Activated CD8-positive, alpha-beta T cell treated with anti-CD3 and anti-CD28 coated beads, Interleukin-2, amount 10 ng/mL, durations not matched to agents 7 days and 5 days (primary cell): ENCODE data around the gene INPP5B. TPM values are rescaled to one million over a fixed set of nuclear protein-coding genes. Genes with fewer than 3 reads are reported as not detected.
A peak's percentile ranks its signal among the peaks of the same experiment; 100 is the strongest.
"Not testable (repeated sequence)": the region's sequence is repeated elsewhere in the genome, so short reads cannot be mapped to it uniquely, and the experiment has no call there.

Source experiments
- ATAC-seq: fragments of 150-1000 bp; cut with Tn5 transposase; one replicate; pipeline ENCODE4 v1.10.0; 2021; ENCODE audit warnings: moderate library complexity
- CTCF ChIA-PET: fragments of 350-600 bp; sonication (Branson Sonifier 250); formaldehyde crosslinking; loops from one replicate; lab custom pipeline; 2021; ENCODE audit warnings: antibody characterized with exemption; lab: Charles Lee
- POLR2A ChIA-PET: fragments of 350-600 bp; sonication (Branson Sonifier 250); formaldehyde crosslinking; loops from one replicate; lab custom pipeline; 2021; ENCODE audit warnings: antibody characterized with exemption; lab: Charles Lee
- DNase-seq: peaks from one replicate; pipeline ENCODE4 v3.0.0-alpha.2; 2020
- H3K27ac Mint-ChIP-seq: one replicate; pipeline ENCODE4 v1.8.0; 2021; ENCODE audit warnings: mild to moderate bottlenecking, mixed read lengths
- H3K27me3 Mint-ChIP-seq: one replicate; pipeline ENCODE4 v1.8.0; 2021; ENCODE audit warnings: low read depth, mixed read lengths
- H3K36me3 Mint-ChIP-seq: one replicate; pipeline ENCODE4 v1.8.0; 2021; ENCODE audit warnings: low read depth, mixed read lengths
- H3K4me1 Mint-ChIP-seq: one replicate; pipeline ENCODE4 v1.8.0; 2021; ENCODE audit warnings: low read depth, mixed read lengths
- H3K4me3 Mint-ChIP-seq: one replicate; pipeline ENCODE4 v1.8.0; 2021; ENCODE audit warnings: mild to moderate bottlenecking, mixed read lengths
- H3K9me3 Mint-ChIP-seq: one replicate; pipeline ENCODE4 v1.8.0; 2022; ENCODE audit warnings: mixed read lengths; ENCODE audit not compliant: insufficient read depth
- total RNA-seq, 2 experiments: library from RNA; stranded (reverse); gene quantifications; one replicate each; pipeline ENCODE4 v1.2.3, GENCODE V29; 2021

INPP5B gene
- total RNA-seq, 2 experiments from 2014 or later, result 40.2 to 41.1 TPM

- H3K4me1 Mint-ChIP-seq, result peaks cover 52% of the 10 kb centered on the region
- CTCF ChIA-PET, result interaction anchor here (1.0 to 3.3 kb wide), 5 partner anchors 29 to 71 kb away, joined by 3 to 14 read pairs (median 4); partner anchors contain the start of genes MTF1 and SF3A3
- ATAC-seq, result peak; percentile 43
- no peaks in the 10 kb centered on the region for H3K9me3 Mint-ChIP-seq
- H3K4me3 Mint-ChIP-seq, result peak overlapping the region; percentile 91
- H3K36me3 Mint-ChIP-seq, result peaks cover 42% of the 10 kb centered on the region
- peak overlapping the region; percentile 78 for H3K27ac Mint-ChIP-seq
- H3K27me3 Mint-ChIP-seq, result no peaks in the 10 kb centered on the region
- peak; percentile 71 for DNase-seq
- POLR2A ChIA-PET, result interaction anchor here (1.2 to 2.4 kb wide), 5 partner anchors 8 to 122 kb away, joined by 3 to 11 read pairs (median 6); partner anchors contain the start of genes C1orf122, INPP5B and YRDC
Observed at GRCh38 chr1:37930246-37931101, 16.4 kb downstream of the INPP5B start.

DNA sequence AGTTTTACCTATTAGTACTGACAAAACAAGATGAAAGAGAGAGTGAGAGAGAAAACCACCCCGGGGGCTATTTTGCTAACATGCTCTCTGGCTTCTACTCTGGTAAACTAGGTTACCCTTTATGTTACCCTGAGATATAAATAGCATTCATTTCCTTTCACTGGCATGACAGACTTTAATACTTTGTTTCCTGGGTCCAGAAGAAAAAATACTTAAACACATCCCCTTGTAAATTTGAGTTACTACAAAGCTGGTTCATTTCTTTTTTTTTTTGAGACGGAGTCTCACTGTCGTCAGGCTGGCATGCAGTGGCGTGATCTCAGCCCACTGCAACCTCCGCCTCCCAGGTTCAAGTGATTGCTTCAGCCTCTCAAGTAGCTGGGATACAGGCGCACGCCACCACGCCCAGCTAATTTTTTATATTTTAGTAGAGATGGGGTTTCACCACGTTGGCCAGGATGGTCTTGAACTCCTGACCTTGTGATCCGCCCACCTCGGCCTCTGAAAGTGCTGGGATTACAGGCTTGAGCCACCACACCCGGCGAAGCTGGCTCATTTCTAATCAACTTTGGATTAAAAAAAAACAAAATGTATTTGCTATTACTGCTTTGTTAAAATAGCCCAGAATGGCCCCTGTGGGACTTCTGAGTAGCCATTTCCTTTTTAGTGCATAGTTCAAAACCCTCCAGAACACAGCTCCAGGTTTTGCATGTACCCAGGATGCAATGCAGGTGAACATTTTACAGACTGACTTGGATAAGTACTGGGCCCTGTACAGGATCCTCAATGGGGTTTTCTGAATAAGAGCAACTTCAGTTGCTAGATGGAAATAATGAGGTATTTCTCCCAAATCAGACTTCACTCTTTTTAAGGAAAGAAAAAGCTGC, 20.6 kb downstream of the INPP5B start:
- Mint-ChIP-seq H3K27me3 (no peaks in the 10 kb centered on the region), H3K36me3 (peaks cover 35% of the 10 kb centered on the region), H3K4me3 (peak overlapping the region; percentile 66), H3K4me1 (peaks cover 66% of the 10 kb centered on the region), H3K27ac (peak overlapping the region; percentile 90), H3K9me3 (no peaks in the 10 kb centered on the region)
- peak; percentile 49 for ATAC-seq
- POLR2A ChIA-PET, result interaction anchor here (0.7 to 1.5 kb wide), 4 partner anchors 11 to 119 kb away, joined by 3 read pairs; partner anchors contain the start of genes C1orf122 and MTF1
- peak; percentile 49 for DNase-seq
- CTCF ChIA-PET, result interaction anchor here (1.1 to 2.0 kb wide), 7 partner anchors 9 to 92 kb away, joined by 3 to 6 read pairs (median 4); partner anchors contain the start of gene MTF1

GRCh38 chr1:37925316-37925715, 21.5 kb downstream of the INPP5B start:
- no peaks in the 10 kb centered on the region for H3K27me3 Mint-ChIP-seq
- no peak for ATAC-seq
- ChIA-PET POLR2A (interaction anchor here (1.2 kb wide), 1 partner anchor 11 kb away, joined by 3 read pairs; no protein-coding TSS in a partner anchor), CTCF (interaction anchor here (1.3 to 2.0 kb wide), 3 partner anchors 13 to 24 kb away, joined by 4 to 6 read pairs (median 4); no protein-coding TSS in a partner anchor)
- no peak for DNase-seq
- peak overlapping the region; percentile 90 for H3K27ac Mint-ChIP-seq
- peaks cover 34% of the 10 kb centered on the region for H3K36me3 Mint-ChIP-seq
- peaks cover 62% of the 10 kb centered on the region for H3K4me1 Mint-ChIP-seq
- peak overlapping the region; percentile 66 for H3K4me3 Mint-ChIP-seq
- no peaks in the 10 kb centered on the region for H3K9me3 Mint-ChIP-seq

GRCh38 chr1:37923551-37923889, 23.3 kb downstream of the INPP5B start:
- H3K27ac Mint-ChIP-seq, result peak overlapping the region; percentile 83

DNA sequence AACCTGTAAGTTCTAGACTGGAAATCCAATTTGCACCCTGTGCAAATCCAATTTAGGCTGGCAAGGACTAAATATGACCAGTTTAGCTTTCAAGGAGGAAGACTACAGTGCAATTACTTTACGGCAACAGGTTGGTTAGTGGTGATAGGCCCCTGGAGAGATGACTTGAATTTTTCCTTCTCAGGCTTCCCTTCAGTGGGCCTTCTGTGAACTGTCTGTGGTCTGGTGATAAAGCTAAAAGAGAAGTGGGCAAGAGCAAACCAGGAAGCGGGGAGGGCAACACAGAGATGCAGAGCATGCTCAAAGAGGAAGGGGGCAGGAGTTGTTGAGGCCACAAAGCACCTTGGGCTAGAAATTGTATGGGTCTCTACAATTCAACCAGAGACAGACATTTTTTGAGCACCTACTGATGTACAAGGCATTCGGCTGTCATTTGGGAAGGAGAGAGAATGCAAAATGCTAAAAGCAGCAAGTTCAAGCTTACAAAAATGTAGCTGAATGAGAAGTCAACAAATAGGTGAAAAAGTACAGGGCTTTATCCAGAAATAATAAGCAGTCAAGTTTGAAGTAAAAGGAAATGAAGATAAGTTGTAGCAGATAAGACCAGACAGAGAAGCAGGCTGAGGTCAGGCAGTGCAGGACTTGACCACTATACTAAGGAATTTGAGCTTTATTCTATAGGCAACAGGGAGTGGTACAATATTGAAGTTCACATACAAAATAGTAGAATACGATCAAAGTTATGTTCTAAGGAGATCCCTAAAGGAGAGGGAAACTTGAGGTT, 23.9 kb downstream of the INPP5B start:
- ChIA-PET POLR2A (interaction anchor here (1.0 to 2.1 kb wide), 2 partner anchors 8 to 13 kb away, joined by 3 to 11 read pairs; no protein-coding TSS in a partner anchor), CTCF (interaction anchor here (1.2 to 2.4 kb wide), 5 partner anchors 13 to 63 kb away, joined by 3 to 12 read pairs (median 5); partner anchors contain the start of gene MTF1)
- Mint-ChIP-seq H3K4me1 (peaks cover 62% of the 10 kb centered on the region), H3K4me3 (peak overlapping the region; percentile 9), H3K27ac (peak overlapping the region; percentile 83), H3K27me3 (no peaks in the 10 kb centered on the region), H3K36me3 (peaks cover 27% of the 10 kb centered on the region), H3K9me3 (no peaks in the 10 kb centered on the region)
- DNase-seq (peak; percentile 69), ATAC-seq (peak; percentile 78)

More at GRCh38 chr1:37923551-37923889, 23.3 kb downstream of the INPP5B start:
- Mint-ChIP-seq H3K4me3 (no peak overlapping the region), H3K9me3 (no peaks in the 10 kb centered on the region), H3K36me3 (peaks cover 29% of the 10 kb centered on the region), H3K27me3 (no peaks in the 10 kb centered on the region), H3K4me1 (peaks cover 63% of the 10 kb centered on the region)
- DNase-seq (no peak), ATAC-seq (no peak)
- CTCF ChIA-PET, result interaction anchor here (1.2 to 2.4 kb wide), 5 partner anchors 12 to 64 kb away, joined by 3 to 12 read pairs (median 5); partner anchors contain the start of gene MTF1
- POLR2A ChIA-PET, result interaction anchor here (1.0 kb wide), 1 partner anchor 12 kb away, joined by 3 read pairs; no protein-coding TSS in a partner anchor

DNA sequence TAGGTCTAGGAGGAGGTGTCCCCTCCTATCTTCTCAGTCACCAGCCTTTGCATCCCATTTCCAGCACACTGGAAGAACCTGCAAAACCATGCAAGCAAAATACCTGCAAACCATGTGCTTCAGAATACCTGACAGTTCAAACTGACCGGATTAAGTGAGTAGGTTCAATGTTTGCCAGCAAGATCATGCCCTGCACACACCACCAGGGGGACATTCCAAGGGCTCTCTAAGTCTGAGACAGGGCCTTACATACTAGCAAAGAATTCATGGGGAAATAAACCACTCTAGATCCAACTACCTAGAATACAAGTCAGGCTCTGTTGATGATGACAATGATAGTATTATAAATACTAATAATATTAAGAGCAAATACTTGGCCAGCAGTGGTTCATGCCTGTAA, 27.6 kb downstream of the INPP5B start:
- Mint-ChIP-seq H3K4me1 (peaks cover 33% of the 10 kb centered on the region), H3K4me3 (no peak overlapping the region), H3K36me3 (peaks cover 18% of the 10 kb centered on the region), H3K9me3 (no peaks in the 10 kb centered on the region), H3K27ac (no peak overlapping the region), H3K27me3 (no peaks in the 10 kb centered on the region)
- ChIA-PET POLR2A (no interaction called here), CTCF (no interaction called here)
- ATAC-seq (no peak), DNase-seq (peak; percentile 37)

DNA sequence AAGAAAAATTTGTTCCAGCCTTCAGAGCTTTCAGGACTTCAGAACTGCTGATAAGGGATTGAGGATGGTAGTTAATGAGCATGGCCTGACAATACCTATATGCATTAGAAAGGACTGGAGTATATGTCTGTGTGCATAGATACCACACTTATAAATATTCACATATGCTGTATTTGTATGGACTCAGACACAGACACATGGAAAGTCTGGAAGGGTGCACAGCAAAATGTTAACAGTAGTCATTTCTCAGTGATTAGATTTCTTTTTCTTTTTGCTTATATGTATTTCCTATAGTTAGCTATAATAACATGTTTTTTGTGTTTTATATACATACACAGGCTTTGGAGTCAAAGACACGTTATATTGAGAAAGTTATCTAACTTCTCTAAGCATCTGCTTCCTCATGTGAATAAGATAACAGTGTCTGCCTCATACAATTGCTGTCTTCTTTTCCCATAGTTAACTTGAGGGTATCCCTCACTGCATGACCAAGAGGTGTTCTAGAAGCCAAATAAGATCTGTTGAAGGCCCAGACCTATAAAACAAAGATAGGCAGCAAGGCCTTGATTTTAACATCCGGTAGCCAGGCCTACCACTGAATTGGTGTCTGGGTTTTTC, 31.3 kb downstream of the INPP5B start:
- ATAC-seq, result no peak
- peaks cover 13% of the 10 kb centered on the region for H3K4me1 Mint-ChIP-seq
- no peak overlapping the region for H3K27ac Mint-ChIP-seq
- CTCF ChIA-PET, result no interaction called here
- POLR2A ChIA-PET, result interaction anchor here (0.8 kb wide), 1 partner anchor 11 kb away, joined by 3 read pairs; no protein-coding TSS in a partner anchor
- H3K9me3 Mint-ChIP-seq, result no peaks in the 10 kb centered on the region
- H3K36me3 Mint-ChIP-seq, result peaks cover 6% of the 10 kb centered on the region
- no peak overlapping the region for H3K4me3 Mint-ChIP-seq
- DNase-seq, result no peak
- no peaks in the 10 kb centered on the region for H3K27me3 Mint-ChIP-seq

GRCh38 chr1:37914719-37915475, 32.0 kb downstream of the INPP5B start:
- Mint-ChIP-seq H3K27me3 (no peaks in the 10 kb centered on the region), H3K36me3 (peaks cover 3% of the 10 kb centered on the region), H3K4me1 (peaks cover 11% of the 10 kb centered on the region), H3K9me3 (no peaks in the 10 kb centered on the region), H3K4me3 (no peak overlapping the region), H3K27ac (no peak overlapping the region)
- DNase-seq (no peak), ATAC-seq (no peak)
- ChIA-PET CTCF (no interaction called here), POLR2A (interaction anchor here (0.8 to 0.9 kb wide), 2 partner anchors 10 to 12 kb away, joined by 3 read pairs; no protein-coding TSS in a partner anchor)

GRCh38 chr1:37911478-37911877, 35.4 kb downstream of the INPP5B start:
- H3K4me3 Mint-ChIP-seq, POLR2A ChIA-PET, ATAC-seq, H3K27ac Mint-ChIP-seq, CTCF ChIA-PET, H3K4me1 Mint-ChIP-seq, DNase-seq, H3K27me3 Mint-ChIP-seq: not testable (repeated sequence)
- Mint-ChIP-seq H3K36me3 (peaks cover 21% of the 10 kb centered on the region), H3K9me3 (peaks cover 13% of the 10 kb centered on the region)

GRCh38 chr1:37910886-37911285, 36.0 kb downstream of the INPP5B start:
- POLR2A ChIA-PET, H3K27me3 Mint-ChIP-seq, H3K27ac Mint-ChIP-seq, DNase-seq, ATAC-seq, H3K4me3 Mint-ChIP-seq, CTCF ChIA-PET, H3K4me1 Mint-ChIP-seq: not testable (repeated sequence)
- H3K9me3 Mint-ChIP-seq, result peaks cover 17% of the 10 kb centered on the region
- H3K36me3 Mint-ChIP-seq, result peaks cover 24% of the 10 kb centered on the region
